Measurements from ENCODE around the gene CCL22. TPM values are rescaled to one million over a fixed set of nuclear protein-coding genes. Genes with fewer than 3 reads are reported as not detected.

CCL22 gene
- total and polyA plus RNA-seq, 2 donors (not counting 3 experiments of a cell fraction or from before 2014, with no cell fraction given), result not detected

- no peak overlapping the region for H3K9ac ChIP-seq (replicated peaks; ENCODE audit: extremely low read depth, insufficient read depth, low read length)
- dilution Hi-C loops (cut with MboI; ENCODE audit: extremely low pct_ligation_motif_present, low sequenced_read_pairs), result loop anchor here (25.0 kb wide), 1 partner anchor 88 kb away; the partner anchor contains the start of gene CCL17
- H3K9me3 ChIP-seq (replicated peaks; ENCODE audit: control insufficient read depth, insufficient read depth, low read length), result no peaks in the 10 kb centered on the region
- DNase-seq (ENCODE audit: low read depth, low spot score) (no peak), FAIRE-seq (no peak)
- BruUV-seq (replicated peaks), result no TSS peak
- no peaks in the 10 kb centered on the region for H3K4me1 ChIP-seq (ENCODE audit: control insufficient read depth, extremely low read depth, insufficient read depth, low read length)
- H3K36me3 ChIP-seq (ENCODE audit: control insufficient read depth in 2 of 2, extremely low read depth in 1 of 2, insufficient read depth in 2 of 2, low read length in 2 of 2), result no peaks in the 10 kb centered on the region
- no peaks in the 10 kb centered on the region for H3K9me1 ChIP-seq (replicated peaks; ENCODE audit: control insufficient read depth, extremely low read depth, insufficient read depth, low read length)
- no peak for TF ChIP-seq JUN (IDR thresholded peaks at IDR 0.05; ENCODE audit: borderline replicate concordance, insufficient read depth, insufficient read length, low read depth)
- no peaks in the 10 kb centered on the region for H3K79me2 ChIP-seq (ENCODE audit: control insufficient read depth, insufficient read depth, low read length)
- H3K27me3 ChIP-seq (ENCODE audit: control insufficient read depth in 2 of 2, insufficient read depth in 2 of 2, low read length in 2 of 2), result no peaks in the 10 kb centered on the region
- ChIA-PET POLR2A (no interaction called here), CTCF (no interaction called here)
- no peak overlapping the region for H3K27ac ChIP-seq (ENCODE audit: insufficient read depth, low read depth, low read length)
- intact Hi-C loops (cut with micrococcal nuclease), result no loop called here
- no peak overlapping the region for H3K4me2 ChIP-seq (ENCODE audit: insufficient read depth, low read length)
- H3K4me3 ChIP-seq (replicated peaks in 1 of 3; ENCODE audit: insufficient read depth in 1 of 3, low read depth in 1 of 3, low read length in 3 of 3), result no peak overlapping the region
- H4K20me1 ChIP-seq (replicated peaks; ENCODE audit: control insufficient read depth, extremely low read depth, insufficient read depth, low read length), result no peaks in the 10 kb centered on the region
- no peak overlapping the region for H2AFZ ChIP-seq (ENCODE audit: low read depth, low read length)
Observed at GRCh38 chr16:57324749-57325148, 33.8 kb upstream of the CCL22 start.

- H3K9me3 ChIP-seq (replicated peaks; ENCODE audit: control insufficient read depth, insufficient read depth, low read length), result no peaks in the 10 kb centered on the region
- H3K36me3 ChIP-seq (ENCODE audit: control insufficient read depth in 2 of 2, extremely low read depth in 1 of 2, insufficient read depth in 2 of 2, low read length in 2 of 2), result no peaks in the 10 kb centered on the region
- no peaks in the 10 kb centered on the region for H3K4me1 ChIP-seq (ENCODE audit: control insufficient read depth, extremely low read depth, insufficient read depth, low read length)
- no peaks in the 10 kb centered on the region for H3K27me3 ChIP-seq (ENCODE audit: control insufficient read depth in 2 of 2, insufficient read depth in 2 of 2, low read length in 2 of 2)
- TF ChIP-seq GATA2 (IDR thresholded peaks at IDR 0.05; ENCODE audit: insufficient read depth, insufficient read length, low read depth, low read length) (no peak), POLR2AphosphoS5 (IDR thresholded peaks at IDR 0.05; ENCODE audit: insufficient read depth, low read depth, low read length) (no peak), POLR2A (IDR thresholded peaks at IDR 0.05; ENCODE audit: low read depth, low read length) (no peak), EZH2 (IDR thresholded peaks at IDR 0.05; ENCODE audit: borderline replicate concordance, low read depth, low read length, severe bottlenecking) (no peak), FOS (IDR thresholded peaks at IDR 0.05; ENCODE audit: borderline replicate concordance, insufficient read depth, low read length) (no peak), MYC (IDR thresholded peaks at IDR 0.05; ENCODE audit: low read depth, low read length) (no peak), JUN (IDR thresholded peaks at IDR 0.05; ENCODE audit: borderline replicate concordance, insufficient read depth, insufficient read length, low read depth) (no peak), CTCF (IDR thresholded peaks at IDR 0.05; ENCODE audit: extremely low read depth in 1 of 2, insufficient read depth in 1 of 2, low read depth in 1 of 2, low read length in 2 of 2) (no peak), MAX (IDR thresholded peaks at IDR 0.05; ENCODE audit: insufficient read depth, insufficient read length) (no peak)
- dilution Hi-C loops (cut with MboI; ENCODE audit: extremely low pct_ligation_motif_present, low sequenced_read_pairs) (no loop called here), intact Hi-C loops (cut with micrococcal nuclease) (no loop called here)
- H4K20me1 ChIP-seq (replicated peaks; ENCODE audit: control insufficient read depth, extremely low read depth, insufficient read depth, low read length), result no peaks in the 10 kb centered on the region
- no peaks in the 10 kb centered on the region for H3K79me2 ChIP-seq (ENCODE audit: control insufficient read depth, insufficient read depth, low read length)
- FAIRE-seq (no peak), DNase-seq (ENCODE audit: low read depth, low spot score) (no peak)
- no peak overlapping the region for H2AFZ ChIP-seq (ENCODE audit: low read depth, low read length)
- H3K4me2 ChIP-seq (ENCODE audit: insufficient read depth, low read length), result no peak overlapping the region
- no peak overlapping the region for H3K4me3 ChIP-seq (replicated peaks in 1 of 3; ENCODE audit: insufficient read depth in 1 of 3, low read depth in 1 of 3, low read length in 3 of 3)
- H3K27ac ChIP-seq (ENCODE audit: insufficient read depth, low read depth, low read length), result no peak overlapping the region
- no peaks in the 10 kb centered on the region for H3K9me1 ChIP-seq (replicated peaks; ENCODE audit: control insufficient read depth, extremely low read depth, insufficient read depth, low read length)
- ChIA-PET CTCF (no interaction called here), POLR2A (no interaction called here)
- no TSS peak for BruUV-seq (replicated peaks)
- no peak overlapping the region for H3K9ac ChIP-seq (replicated peaks; ENCODE audit: extremely low read depth, insufficient read depth, low read length)
Observed at GRCh38 chr16:57325458-57325857, 33.1 kb upstream of the CCL22 start.
